Upper lobe of left lung (tissue), 6 donors: Measurements from ENCODE around the gene GMCL2. TPM values are rescaled to one million over a fixed set of nuclear protein-coding genes. Genes with fewer than 3 reads are reported as not detected.

ENCODE experiments used
- ATAC-seq, 2 donors: fragments of 200-7000 bp; cut with Tn5 transposase; one replicate each; pipeline ENCODE4 v1.9.1; 2022; ENCODE audit warnings: mild to moderate bottlenecking in 2 of 2, moderate library complexity in 2 of 2; ENCODE audit not compliant: low FRiP score in 2 of 2
- DNase-seq, 2 donors: peaks; one replicate each; pipeline ENCODE4 v3.0.0-alpha.2; 2019 to 2020
- H3K27ac ChIP-seq, 4 donors: fragments of 200-600 bp; sonication (generic); one replicate each; pipeline ENCODE4 v1.5.1; 2016 to 2019
- H3K27me3 ChIP-seq, 4 donors: fragments of 200-600 bp; sonication (generic); one replicate each; pipeline ENCODE4 v1.5.1; 2017 to 2019
- H3K36me3 ChIP-seq, 4 donors: fragments of 200-600 bp; sonication (generic); one replicate each; pipeline ENCODE4 v1.5.1; 2016 to 2019
- H3K4me1 ChIP-seq, 4 donors: fragments of 200-600 bp; sonication (generic); one replicate each; pipeline ENCODE4 v1.5.1; 2018 to 2019
- H3K4me3 ChIP-seq, 4 donors: fragments of 200-600 bp; sonication (generic); one replicate each; pipeline ENCODE4 v1.5.1; 2017 to 2019; ENCODE audit warnings: mild to moderate bottlenecking in 2 of 4, moderate library complexity in 1 of 4
- H3K9me3 ChIP-seq, 4 donors: fragments of 200-600 bp; sonication (generic); one replicate each; pipeline ENCODE4 v1.5.1; 2018 to 2019
- EP300 ChIP-seq, 4 donors: sonication (generic); formaldehyde crosslinking; IDR thresholded peaks; one replicate each; pipeline ENCODE4 v1.5.1; 2017; ENCODE audit warnings: antibody characterized with exemption in 4 of 4, control low read depth in 2 of 4
- POLR2A ChIP-seq, 4 donors: fragments of 450-650 bp; IDR thresholded peaks; one replicate each; pipeline ENCODE4 v1.5.1; 2016 to 2017; ENCODE audit warnings: antibody characterized with exemption in 4 of 4, mild to moderate bottlenecking in 2 of 4
- POLR2AphosphoS5 ChIP-seq, 2 donors: sonication (generic); formaldehyde crosslinking; IDR thresholded peaks; one replicate each; pipeline ENCODE4 v1.5.1; 2017; ENCODE audit warnings: antibody characterized with exemption in 2 of 2
- WGBS, 2 donors: methylation state at CpG; one replicate each; pipeline ENCODE4 v1.1.5; 2017 to 2018; 5-methylcytosine and 5-hydroxymethylcytosine counted together
- total RNA-seq, 6 donors: library from RNA; depleted of rRNA in 4 of 6; stranded (reverse); fragments of >200 nt in 4 of 6; gene quantifications; one replicate each; pipeline versions ENCODE4 v1.1.0 to v1.2.1, GENCODE V29; 2016 to 2021
- TF ChIP-seq, protein P1 (sequence below), 6 experiments: fragments of 450-650 bp in 4 of 6; fragments of 200-600 bp in 2 of 6; sonication (generic) in 2 of 6; IDR thresholded peaks; one replicate each; pipeline ENCODE4 v1.5.1; 2016 to 2019; ENCODE audit warnings: antibody characterized with exemption in 6 of 6
- donor health status: DM: no; HTN: no; CAD: no; lungs with moderate emphysema.
- donor health status: DM: no; HTN: yes; CAD: no; lungs with severe emphysema.

The GMCL2 gene
- total RNA-seq, 6 donors from 2014 or later = not detected

DNA sequence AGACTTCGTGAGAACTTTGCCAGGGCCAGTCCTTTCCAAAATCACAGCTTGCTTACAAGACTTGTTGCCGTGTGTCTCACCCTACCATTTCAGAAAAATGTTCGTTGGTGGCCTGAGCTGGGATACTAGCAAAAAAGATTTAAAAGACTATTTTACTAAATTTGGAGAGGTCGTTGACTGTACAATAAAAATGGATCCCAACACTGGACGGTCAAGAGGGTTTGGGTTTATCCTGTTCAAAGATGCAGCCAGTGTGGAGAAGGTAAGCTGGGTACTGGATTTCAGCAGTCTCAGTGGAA, 18.5 kb upstream of the GMCL2 start:
- no peak for TF ChIP-seq EP300 (IDR thresholded peaks at IDR 0.05)
- peak overlapping the region; percentile 53 to 100 (median 85) for H3K4me3 ChIP-seq
- WGBS, 2 donors = 6 to 12% methylated on average over 5 of the region's 5 CpGs
- ATAC-seq (no peak), DNase-seq (no peak)
- peaks cover 26 to 32% (median 29%) of the 10 kb centered on the region in 4 donors for H3K4me1 ChIP-seq
- peak overlapping the region; percentile 89 to 98 (median 94) for H3K27ac ChIP-seq
- no peaks in the 10 kb centered on the region for H3K9me3 ChIP-seq
- H3K27me3 ChIP-seq = no peaks in the 10 kb centered on the region
- peaks cover 19 to 47% (median 41%) of the 10 kb centered on the region in 4 donors for H3K36me3 ChIP-seq

DNA sequence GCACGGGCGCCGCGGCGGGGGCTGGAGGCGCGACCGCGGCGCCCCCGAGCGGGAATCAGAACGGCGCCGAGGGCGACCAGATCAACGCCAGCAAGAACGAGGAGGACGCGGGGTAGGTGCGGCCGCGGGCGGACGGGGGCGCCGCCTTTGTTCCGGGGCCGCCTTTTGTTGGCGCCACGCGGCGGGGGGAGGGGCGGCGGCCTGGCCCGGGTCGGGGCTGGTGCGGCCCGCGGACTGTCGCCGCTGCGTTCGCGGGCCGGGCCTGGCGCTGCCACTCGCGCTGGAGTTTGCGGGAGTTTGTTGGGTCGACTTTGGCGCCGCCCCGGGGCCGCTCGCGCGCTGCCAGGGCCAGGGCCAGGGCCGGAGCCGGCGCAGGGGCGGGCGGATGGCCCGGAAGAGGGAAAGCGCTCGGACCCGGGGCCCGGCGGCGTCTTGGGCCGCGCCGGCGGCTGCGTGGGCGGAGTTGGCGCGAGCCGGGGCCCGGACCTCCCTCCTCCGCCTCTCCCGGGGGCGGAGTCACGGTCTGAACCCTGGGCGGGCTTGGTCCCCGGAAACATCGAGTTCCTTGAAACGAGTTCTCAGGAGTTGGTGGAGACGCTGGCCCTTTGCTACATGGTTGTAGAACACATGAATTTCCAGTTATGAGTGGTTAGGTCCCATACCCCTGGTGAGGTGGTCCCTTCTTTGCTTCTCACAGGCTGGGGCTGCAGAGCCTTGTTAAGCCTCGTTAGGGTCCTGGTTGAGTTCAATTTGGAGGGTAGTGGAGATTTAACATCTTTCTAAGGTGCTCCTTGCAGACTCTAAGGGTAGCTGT, 18.0 kb upstream of the GMCL2 start:
- Histone ChIP-seq H3K27me3 (no peaks in the 10 kb centered on the region), H3K4me3 (peak overlapping the region; percentile 53 to 100 (median 85)), H3K36me3 (peaks cover 14 to 42% (median 36%) of the 10 kb centered on the region in 4 donors), H3K4me1 (peaks cover 26 to 32% (median 29%) of the 10 kb centered on the region in 4 donors), H3K9me3 (no peaks in the 10 kb centered on the region), H3K27ac (peak overlapping the region; percentile 89 to 98 (median 94))
- peak; percentile 90 to 95 for DNase-seq
- 0% methylated on average over 1 to 3 of the region's 90 CpGs for WGBS, 2 donors
- peak; percentile 77 to 85 for ATAC-seq
- peak in 1 of 2 donors; percentile 24 for TF ChIP-seq POLR2AphosphoS5 (IDR thresholded peaks at IDR 0.05)
- TF ChIP-seq, protein P1, sequence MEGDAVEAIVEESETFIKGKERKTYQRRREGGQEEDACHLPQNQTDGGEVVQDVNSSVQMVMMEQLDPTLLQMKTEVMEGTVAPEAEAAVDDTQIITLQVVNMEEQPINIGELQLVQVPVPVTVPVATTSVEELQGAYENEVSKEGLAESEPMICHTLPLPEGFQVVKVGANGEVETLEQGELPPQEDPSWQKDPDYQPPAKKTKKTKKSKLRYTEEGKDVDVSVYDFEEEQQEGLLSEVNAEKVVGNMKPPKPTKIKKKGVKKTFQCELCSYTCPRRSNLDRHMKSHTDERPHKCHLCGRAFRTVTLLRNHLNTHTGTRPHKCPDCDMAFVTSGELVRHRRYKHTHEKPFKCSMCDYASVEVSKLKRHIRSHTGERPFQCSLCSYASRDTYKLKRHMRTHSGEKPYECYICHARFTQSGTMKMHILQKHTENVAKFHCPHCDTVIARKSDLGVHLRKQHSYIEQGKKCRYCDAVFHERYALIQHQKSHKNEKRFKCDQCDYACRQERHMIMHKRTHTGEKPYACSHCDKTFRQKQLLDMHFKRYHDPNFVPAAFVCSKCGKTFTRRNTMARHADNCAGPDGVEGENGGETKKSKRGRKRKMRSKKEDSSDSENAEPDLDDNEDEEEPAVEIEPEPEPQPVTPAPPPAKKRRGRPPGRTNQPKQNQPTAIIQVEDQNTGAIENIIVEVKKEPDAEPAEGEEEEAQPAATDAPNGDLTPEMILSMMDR (IDR thresholded peaks at IDR 0.05) = no peak
- TF ChIP-seq POLR2A (IDR thresholded peaks at IDR 0.05) = peak in 1 of 4 donors; percentile 58

DNA sequence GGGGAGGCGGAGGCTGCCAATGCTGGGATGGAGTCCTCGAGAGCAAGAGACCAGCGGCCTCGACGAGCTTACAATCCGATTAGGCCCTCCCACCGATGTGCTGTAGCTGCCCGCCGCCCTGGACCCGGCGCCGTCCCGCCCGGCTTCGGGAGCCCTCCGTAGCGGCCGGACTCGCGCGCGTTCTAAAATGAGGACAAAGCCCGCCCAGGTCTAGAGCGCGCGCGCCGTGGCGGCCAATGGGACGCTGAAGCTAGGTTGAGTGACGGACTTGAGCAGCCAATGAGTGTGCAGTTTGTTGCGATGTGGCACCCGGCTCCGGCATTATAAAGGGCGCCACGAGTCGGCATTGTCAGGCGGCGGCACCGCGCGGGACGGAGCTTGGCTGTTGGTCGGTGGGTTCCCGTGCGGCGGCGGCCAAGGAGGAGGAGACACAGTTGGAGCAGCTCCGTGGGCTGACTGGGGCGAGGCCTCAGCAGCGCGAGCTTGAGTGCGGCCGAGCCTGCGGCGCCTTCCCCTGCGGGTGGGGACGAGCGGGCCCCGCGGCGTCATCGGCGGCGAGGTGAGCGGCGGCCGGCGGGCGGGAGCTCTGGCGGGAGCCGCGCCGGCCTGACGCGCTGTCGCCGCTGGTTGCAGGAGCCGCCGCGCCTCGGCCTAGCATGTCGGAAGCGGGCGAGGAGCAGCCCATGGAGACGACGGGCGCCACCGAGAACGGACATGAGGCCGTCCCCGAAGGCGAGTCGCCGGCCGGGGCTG, 17.2 kb upstream of the GMCL2 start, which contains the start of gene HNRNPAB:
Gene HNRNPAB, plus strand, starts transcription at position 352 of the 753 bp plus-strand sequence. Its CDS starts 305 bp downstream, at position 657.
- TF ChIP-seq, protein P1 (IDR thresholded peaks at IDR 0.05) = peak in 2 of 6 experiments; percentile 19 to 32
- TF ChIP-seq EP300 (IDR thresholded peaks at IDR 0.05) (peak in 1 of 4 donors; percentile 78), POLR2A (IDR thresholded peaks at IDR 0.05) (peak; percentile 95 to 100 (median 98)), POLR2AphosphoS5 (IDR thresholded peaks at IDR 0.05) (peak; percentile 100)
- Histone ChIP-seq H3K4me1 (peaks cover 26 to 32% (median 29%) of the 10 kb centered on the region in 4 donors), H3K36me3 (peaks cover 6 to 34% (median 28%) of the 10 kb centered on the region in 4 donors), H3K4me3 (peak within 1 kb of the TSS; percentile 57 to 100 (median 85)), H3K27ac (peak within 1 kb of the TSS; percentile 89 to 98 (median 94)), H3K27me3 (no peaks in the 10 kb centered on the region), H3K9me3 (no peaks in the 10 kb centered on the region)
- 4% methylated on average over 16 of the region's 96 CpGs; no CpG with 5 or more reads in 1 of the 2 donors for WGBS, 2 donors
- DNase-seq = peak; percentile 93 to 98
- peak; percentile 94 to 96 for ATAC-seq

DNA sequence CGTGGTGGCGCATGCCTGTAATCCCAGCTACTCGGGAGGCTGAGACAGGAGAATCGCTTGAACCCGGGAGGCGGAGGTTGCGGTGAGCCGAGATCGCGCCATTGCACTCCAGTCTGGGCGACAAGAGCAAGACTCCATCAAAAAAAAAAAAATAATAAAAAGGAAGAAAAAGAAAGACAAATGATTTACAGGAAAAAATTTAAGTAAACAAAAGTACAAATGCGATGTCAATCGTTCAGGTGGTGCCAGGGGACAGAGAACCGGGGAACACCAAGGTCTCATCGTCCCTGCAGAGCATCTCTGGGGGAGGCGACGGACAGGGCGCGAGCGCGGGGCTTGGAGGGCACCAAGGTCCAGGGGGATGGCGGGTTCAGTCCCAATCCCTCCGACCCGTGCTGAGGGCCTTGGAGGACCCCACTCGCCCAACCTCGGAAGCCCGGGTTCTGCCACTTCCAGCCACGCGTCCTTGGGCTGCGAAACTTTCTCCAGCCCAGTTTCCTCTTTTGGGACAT, 16.6 kb upstream of the GMCL2 start:
- TF ChIP-seq EP300 (IDR thresholded peaks at IDR 0.05) = no peak
- TF ChIP-seq, protein P1 (IDR thresholded peaks at IDR 0.05) = no peak
- no peak for TF ChIP-seq POLR2A (IDR thresholded peaks at IDR 0.05)
- no peak for TF ChIP-seq POLR2AphosphoS5 (IDR thresholded peaks at IDR 0.05)
- Histone ChIP-seq H3K36me3 (peaks cover 0 to 28% (median 21%) of the 10 kb centered on the region in 4 donors), H3K4me3 (peak overlapping the region; percentile 57 to 100 (median 85)), H3K4me1 (peaks cover 26 to 32% (median 29%) of the 10 kb centered on the region in 4 donors), H3K27me3 (no peaks in the 10 kb centered on the region), H3K9me3 (no peaks in the 10 kb centered on the region), H3K27ac (peak overlapping the region; percentile 89 to 98 (median 94))
- ATAC-seq (no peak), DNase-seq (peak in 1 of 2 donors; percentile 88)
- WGBS, 2 donors = 25 to 27% methylated on average over 29 of the region's 30 CpGs

DNA sequence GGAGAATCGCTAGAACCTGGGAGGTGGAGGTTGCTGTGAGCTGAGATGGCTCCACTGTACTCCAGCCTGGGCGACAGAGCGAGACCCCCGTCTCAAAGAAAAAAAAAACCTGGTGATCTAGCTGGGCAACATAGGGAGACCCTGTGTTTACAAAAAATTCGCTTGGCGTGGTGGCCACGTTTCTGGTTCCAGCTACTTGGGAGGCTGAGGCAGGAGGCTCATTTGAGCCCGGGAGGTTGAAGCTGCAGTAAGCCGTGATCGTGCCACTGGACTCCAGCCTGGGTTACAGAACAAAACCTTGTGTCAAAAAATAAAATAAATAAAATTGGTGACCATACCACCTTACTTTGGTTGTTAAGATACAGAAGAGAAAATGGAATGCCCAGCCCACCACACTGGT, 15.4 kb upstream of the GMCL2 start:
- Histone ChIP-seq H3K4me3 (no peak overlapping the region), H3K36me3 (peaks cover 0 to 16% (median 11%) of the 10 kb centered on the region in 4 donors), H3K27ac (no peak overlapping the region), H3K27me3 (no peaks in the 10 kb centered on the region), H3K9me3 (no peaks in the 10 kb centered on the region), H3K4me1 (peaks cover 21 to 26% (median 23%) of the 10 kb centered on the region in 4 donors)
- DNase-seq (no peak), ATAC-seq (no peak)
- WGBS, 2 donors = 98% methylated on average over 10 of the region's 10 CpGs
- TF ChIP-seq EP300 (IDR thresholded peaks at IDR 0.05) = no peak
- TF ChIP-seq POLR2A (IDR thresholded peaks at IDR 0.05) = no peak
- TF ChIP-seq POLR2AphosphoS5 (IDR thresholded peaks at IDR 0.05) = no peak
- TF ChIP-seq, protein P1 (IDR thresholded peaks at IDR 0.05) = no peak
